GM12891 (cell line): ENCODE measurements around the gene PPFIA2.

Experiments used
- PAX5 ChIP-seq: IDR thresholded peaks from 2 replicates; pipeline ENCODE4 v1.6.1; 2011; ENCODE audit warnings: low read length, moderate library complexity, mild to moderate bottlenecking; ENCODE audit not compliant: insufficient read depth, severe bottlenecking
- POLR2AphosphoS5 ChIP-seq: IDR thresholded peaks from 2 replicates; pipeline ENCODE4 v1.6.1; 2011; ENCODE audit warnings: low read depth, low read length, control low read depth

- TF ChIP-seq POLR2AphosphoS5 = no peak
- TF ChIP-seq PAX5 = no peak
Measured at GRCh38 chr12:81216739-81217138, 542.4 kb downstream of the PPFIA2 start.
